K562 (cell line): ENCODE data around the gene MAD1L1. TPM values are rescaled to one million over a fixed set of nuclear protein-coding genes. Genes with fewer than 3 reads are reported as not detected.

Experiments
- ATAC-seq: fragments of 200-7000 bp; cut with Tn5 transposase; 3 replicates; pipeline ENCODE4 v1.9.1; 2020; ENCODE audit warnings: moderate library complexity
- BruUV-seq: library from RNA; stranded (reverse); fragments of 400-500 nt; replicated peaks from 2 replicates; lab custom pipeline; 2021; lab: Mats Ljungman, UMichigan
- CTCF ChIA-PET: fragments of 300-600 bp; formaldehyde crosslinking; extraction: SDS; loops from one replicate; lab custom pipeline; 2021; ENCODE audit warnings: low intra/inter-chr PET ratio; lab: Yijun Ruan, JAX
- POLR2A ChIA-PET: fragments of 300-600, 350-650 bp; sonication (Branson Sonifier 250); formaldehyde crosslinking; extraction: SDS; loops from one replicate; lab custom pipeline; 2021; ENCODE audit warnings: antibody characterized with exemption, inconsistent platforms; lab: Yijun Ruan, JAX
- DNase-seq, 4 experiments: peaks; one replicate each; pipeline versions ENCODE4 v3.0.0 to v3.0.0-alpha.2; 2011 to 2018; ENCODE audit warnings: low spot score in 3 of 4, mixed read lengths in 3 of 4; ENCODE audit errors: extremely low read depth in 1 of 4
- FAIRE-seq: peaks from 2 replicates; lab custom pipeline; 2011; peaks lifted over from hg19 to GRCh38; lab: Jason Lieb, UNC
- H2AFZ ChIP-seq: 2 replicates; pipeline ENCODE4 v1.6.0; 2011; ENCODE audit warnings: low read depth, low read length, control low read depth, inconsistent platforms
- H3K27ac ChIP-seq: fragments of 200-600 bp; 3 replicates; pipeline ENCODE4 v1.8.0; 2011; ENCODE audit warnings: low read depth, mild to moderate bottlenecking, control low read depth, inconsistent platforms, low read length, moderate library complexity, mixed read lengths; ENCODE audit errors: extremely low read depth
- H3K27me3 ChIP-seq, 2 experiments: fragments of 300-600 bp in 1 of 2; 2 replicates in 1 of 2; 3 replicates in 1 of 2; pipeline versions ENCODE4 v1.6.0 to v1.8.0; 2011; ENCODE audit warnings: inconsistent platforms in 2 of 2, low read length in 2 of 2, mild to moderate bottlenecking in 1 of 2, mixed read lengths in 1 of 2, moderate library complexity in 1 of 2; ENCODE audit not compliant: control insufficient read depth in 2 of 2, insufficient read depth in 2 of 2
- H3K36me3 ChIP-seq: fragments of 300-600 bp; 3 replicates; pipeline ENCODE4 v1.8.0; 2011; ENCODE audit warnings: mild to moderate bottlenecking, low read length, inconsistent platforms; ENCODE audit not compliant: control insufficient read depth, insufficient read depth
- H3K4me1 ChIP-seq, 2 experiments: fragments of 200-600 bp in 1 of 2; replicated peaks in 1 of 2; 2 replicates in 1 of 2; 3 replicates in 1 of 2; pipeline versions ENCODE4 v1.5.1 to v1.8.0; 2011; ENCODE audit warnings: inconsistent platforms in 2 of 2, low read length in 2 of 2, mild to moderate bottlenecking in 1 of 2, mixed read lengths in 1 of 2, moderate library complexity in 1 of 2; ENCODE audit not compliant: control insufficient read depth in 2 of 2, insufficient read depth in 2 of 2
- H3K4me2 ChIP-seq: 2 replicates; pipeline ENCODE4 v1.6.1; 2011; ENCODE audit warnings: low read length, control low read depth, inconsistent platforms, mixed read lengths; ENCODE audit not compliant: insufficient read depth
- H3K4me3 ChIP-seq: fragments of 200-600 bp; sonication (generic), shearing (Covaris generic); 2 replicates; pipeline ENCODE4 v1.5.1; 2016; ENCODE audit warnings: control low read depth, inconsistent platforms
- H3K79me2 ChIP-seq: fragments of 200-600 bp; 3 replicates; pipeline ENCODE4 v1.8.0; 2011; ENCODE audit warnings: low read length, inconsistent platforms; ENCODE audit not compliant: control insufficient read depth, insufficient read depth
- H3K9ac ChIP-seq, 2 experiments: 2 replicates each; pipeline versions ENCODE4 v1.6.0 to v1.6.1; 2011; ENCODE audit warnings: low read depth in 2 of 2, low read length in 2 of 2, control low read depth in 1 of 2, inconsistent platforms in 1 of 2, mild to moderate bottlenecking in 1 of 2, mixed read lengths in 1 of 2; ENCODE audit not compliant: insufficient read depth in 1 of 2
- H3K9me1 ChIP-seq: one replicate; pipeline ENCODE4 v1.6.0; 2011; ENCODE audit warnings: inconsistent platforms, mild to moderate bottlenecking, low read length, moderate library complexity; ENCODE audit not compliant: control insufficient read depth, insufficient read depth
- H3K9me3 ChIP-seq: replicated peaks from 2 replicates; pipeline ENCODE4 v1.5.1; 2011; ENCODE audit warnings: low read depth, low read length, inconsistent platforms; ENCODE audit not compliant: control insufficient read depth, insufficient read depth
- H4K20me1 ChIP-seq: replicated peaks from 2 replicates; pipeline ENCODE4 v1.6.1; 2011; ENCODE audit warnings: low read length, inconsistent platforms, mixed read lengths; ENCODE audit not compliant: control insufficient read depth, insufficient read depth
- FOXK2 ChIP-seq, 2 experiments: fragments of 450-650 bp; IDR thresholded peaks in 1 of 2; conservative IDR thresholded peaks in 1 of 2; 2 replicates each; pipeline ENCODE4 v1.6.1; 2016; ENCODE audit warnings: low read depth in 2 of 2, mild to moderate bottlenecking in 1 of 2
- POLR2G ChIP-seq: fragments of 200-400 bp; formaldehyde crosslinking; IDR thresholded peaks from 2 replicates; pipeline ENCODE4 v1.6.1; 2017; ENCODE audit warnings: low read depth, mild to moderate bottlenecking, antibody characterized with exemption, low read length, moderate library complexity
- RBFOX2 ChIP-seq: fragments of 200-400 bp; formaldehyde crosslinking; IDR thresholded peaks from 2 replicates; pipeline ENCODE4 v1.6.1; 2017; ENCODE audit warnings: low read depth, mild to moderate bottlenecking, low read length, moderate library complexity
- ZNF778 ChIP-seq: fragments of 450-650 bp; formaldehyde crosslinking; IDR thresholded peaks from 2 replicates; pipeline ENCODE4 v1.4.0; 2020; ENCODE audit warnings: mild to moderate bottlenecking, moderate library complexity
- WGBS: fragments of 100-300 bp; shearing (Covaris generic); methylation state at CpG from one replicate; pipeline ENCODE4 v1.1.6; 2016; ENCODE audit warnings: low coverage, mixed read lengths; ENCODE audit not compliant: insufficient coverage; ENCODE audit errors: missing lambda C conversion rate; 5-methylcytosine and 5-hydroxymethylcytosine counted together
- in situ Hi-C: fragments of 300-500 bp; cut with MboI; formaldehyde crosslinking; loops from 4 replicates; pipeline ENCODE4 v1.15.0; 2018; ENCODE audit warnings: inconsistent platforms, mixed read lengths
- intact Hi-C: fragments of 100-400 bp; cut with micrococcal nuclease; formaldehyde crosslinking; loops from 2 replicates; pipeline ENCODE4 v1.14.2; 2022
- polyA plus RNA-seq, 8 experiments: library from polyadenylated mRNA; depleted of rRNA in 4 of 8; stranded (reverse) in 5 of 8; unstranded in 3 of 8; fragments of >200 nt; fragmentation: Nextera tagmentation in 2 of 8; fragmentation: Illumina TruSeq in 1 of 8; extraction: Ambion mirVana in 2 of 8; extraction: Trizol in 1 of 8; gene quantifications; 2 replicates each; pipeline versions ENCODE4 v1.2.1 to v1.2.3, GENCODE V29; 2011 to 2014; ENCODE audit warnings: inconsistent platforms in 1 of 8, missing spikeins in 1 of 8
- total RNA-seq, 7 experiments: library from RNA; depleted of rRNA in 6 of 7; stranded (reverse); fragments of >200 nt in 6 of 7; fragmentation: Illumina TruSeq in 2 of 7; extraction: Trizol in 2 of 7; gene quantifications; 2 replicates each; pipeline versions ENCODE4 v1.2.1 to v1.2.3, GENCODE V29; 2011 to 2021; ENCODE audit warnings: low replicate concordance in 1 of 7

The MAD1L1 gene
- total and polyA plus RNA-seq, 9 of the 15 experiments (the other 6 are each of a cell fraction or from before 2014, with no cell fraction given) = 1.7 to 89.7 (median 18.0) TPM

- in situ Hi-C loops = no loop called here
- peak overlapping the region in 1 of 2 experiments; percentile 82; a peak in 2 of 4 replicates for H3K9ac ChIP-seq
- DNase-seq (no peak), FAIRE-seq (no peak), ATAC-seq (no peak)
- peaks cover 23 to 89% of the 10 kb centered on the region in 2 experiments for H3K4me1 ChIP-seq
- ChIA-PET POLR2A (no interaction called here), CTCF (no interaction called here)
- intact Hi-C loops = loop anchor here (10.0 kb wide), 1 partner anchor 254 kb away; no protein-coding TSS in a partner anchor
- no peaks in the 10 kb centered on the region for H3K27me3 ChIP-seq
- no peak overlapping the region for H3K4me2 ChIP-seq
- TF ChIP-seq RBFOX2 (peak; percentile 5; the same call in 1 of the 2 replicates), FOXK2 (conservative IDR thresholded peaks at IDR 0.05 in 1 of 2, IDR thresholded peaks at IDR 0.05 in 1 of 2; ENCODE audit: low read depth in 2 of 2) (no peak), ZNF778 (CRISPR knock-in tag) (no peak), POLR2G (peak; percentile 42)
- H2AFZ ChIP-seq = no peak overlapping the region
- WGBS = 95% methylated on average over 21 of the region's 31 CpGs
- H3K4me3 ChIP-seq = no peak overlapping the region
- peaks cover 6% of the 10 kb centered on the region for H3K9me1 ChIP-seq
- peaks cover 3% of the 10 kb centered on the region for H3K9me3 ChIP-seq
- H3K27ac ChIP-seq = no peak overlapping the region
- no TSS peak for BruUV-seq
- peaks cover 58% of the 10 kb centered on the region for H3K79me2 ChIP-seq
- no peaks in the 10 kb centered on the region for H4K20me1 ChIP-seq
- H3K36me3 ChIP-seq = peaks cover 56% of the 10 kb centered on the region
Measured at GRCh38 chr7:1850976-1851571, 381.7 kb downstream of the MAD1L1 start.
